Mesothelial cell of epicardium (in vitro differentiated cells): ENCODE results near the gene CLMP. TPM values are rescaled to one million over a fixed set of nuclear protein-coding genes. Genes with fewer than 3 reads are reported as not detected.

Experiments
- DNase-seq, 2 experiments: peaks; one replicate each; pipeline ENCODE4 v3.0.0; 2021; ENCODE audit warnings: low spot score in 2 of 2; ENCODE audit not compliant: unreplicated experiment in 2 of 2
- H3K27ac Mint-ChIP-seq: 2 replicates; pipeline ENCODE4 v1.8.0; 2021; ENCODE audit warnings: mixed read lengths
- H3K27me3 Mint-ChIP-seq: 2 replicates; pipeline ENCODE4 v1.8.0; 2021; ENCODE audit warnings: low read depth, mixed read lengths
- H3K36me3 Mint-ChIP-seq: 2 replicates; pipeline ENCODE4 v1.8.0; 2021; ENCODE audit warnings: mixed read lengths
- H3K4me1 Mint-ChIP-seq: 2 replicates; pipeline ENCODE4 v1.8.0; 2021; ENCODE audit warnings: mixed read lengths
- H3K4me3 Mint-ChIP-seq: 2 replicates; pipeline ENCODE4 v1.8.0; 2021; ENCODE audit warnings: mild to moderate bottlenecking, moderate library complexity, mixed read lengths
- H3K9me3 Mint-ChIP-seq: 2 replicates; pipeline ENCODE4 v1.8.0; 2021; ENCODE audit warnings: mixed read lengths
- total RNA-seq: library from RNA; stranded (reverse); gene quantifications from 3 replicates; pipeline ENCODE4 v1.2.1, GENCODE V29; 2021
- TF ChIP-seq, protein P1 (sequence below): fragments of 200-600 bp; sonication (generic); IDR thresholded peaks from one replicate; pipeline ENCODE4 v1.5.0; 2021; ENCODE audit warnings: antibody characterized with exemption; ENCODE audit not compliant: unreplicated experiment

Gene CLMP
- total RNA-seq, 1 donor from 2014 or later, result 18.0 TPM

GRCh38 chr11:123086305-123086704, 108.7 kb downstream of the CLMP start:
- Mint-ChIP-seq H3K36me3 (peaks cover 4% of the 10 kb centered on the region), H3K9me3 (peaks cover 7% of the 10 kb centered on the region), H3K27ac (no peak overlapping the region), H3K4me1 (peaks cover 14% of the 10 kb centered on the region), H3K27me3 (no peaks in the 10 kb centered on the region), H3K4me3 (no peak overlapping the region)
- TF ChIP-seq, protein P1, sequence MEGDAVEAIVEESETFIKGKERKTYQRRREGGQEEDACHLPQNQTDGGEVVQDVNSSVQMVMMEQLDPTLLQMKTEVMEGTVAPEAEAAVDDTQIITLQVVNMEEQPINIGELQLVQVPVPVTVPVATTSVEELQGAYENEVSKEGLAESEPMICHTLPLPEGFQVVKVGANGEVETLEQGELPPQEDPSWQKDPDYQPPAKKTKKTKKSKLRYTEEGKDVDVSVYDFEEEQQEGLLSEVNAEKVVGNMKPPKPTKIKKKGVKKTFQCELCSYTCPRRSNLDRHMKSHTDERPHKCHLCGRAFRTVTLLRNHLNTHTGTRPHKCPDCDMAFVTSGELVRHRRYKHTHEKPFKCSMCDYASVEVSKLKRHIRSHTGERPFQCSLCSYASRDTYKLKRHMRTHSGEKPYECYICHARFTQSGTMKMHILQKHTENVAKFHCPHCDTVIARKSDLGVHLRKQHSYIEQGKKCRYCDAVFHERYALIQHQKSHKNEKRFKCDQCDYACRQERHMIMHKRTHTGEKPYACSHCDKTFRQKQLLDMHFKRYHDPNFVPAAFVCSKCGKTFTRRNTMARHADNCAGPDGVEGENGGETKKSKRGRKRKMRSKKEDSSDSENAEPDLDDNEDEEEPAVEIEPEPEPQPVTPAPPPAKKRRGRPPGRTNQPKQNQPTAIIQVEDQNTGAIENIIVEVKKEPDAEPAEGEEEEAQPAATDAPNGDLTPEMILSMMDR, result no peak
- no peak for DNase-seq

GRCh38 chr11:123085497-123085896, 109.6 kb downstream of the CLMP start:
- H3K27ac Mint-ChIP-seq, result no peak overlapping the region
- no peaks in the 10 kb centered on the region for H3K27me3 Mint-ChIP-seq
- TF ChIP-seq, protein P1, result no peak
- H3K4me3 Mint-ChIP-seq, result no peak overlapping the region
- H3K4me1 Mint-ChIP-seq, result peaks cover 10% of the 10 kb centered on the region
- H3K9me3 Mint-ChIP-seq, result peaks cover 7% of the 10 kb centered on the region
- DNase-seq, result no peak
- peaks cover 4% of the 10 kb centered on the region for H3K36me3 Mint-ChIP-seq

DNA sequence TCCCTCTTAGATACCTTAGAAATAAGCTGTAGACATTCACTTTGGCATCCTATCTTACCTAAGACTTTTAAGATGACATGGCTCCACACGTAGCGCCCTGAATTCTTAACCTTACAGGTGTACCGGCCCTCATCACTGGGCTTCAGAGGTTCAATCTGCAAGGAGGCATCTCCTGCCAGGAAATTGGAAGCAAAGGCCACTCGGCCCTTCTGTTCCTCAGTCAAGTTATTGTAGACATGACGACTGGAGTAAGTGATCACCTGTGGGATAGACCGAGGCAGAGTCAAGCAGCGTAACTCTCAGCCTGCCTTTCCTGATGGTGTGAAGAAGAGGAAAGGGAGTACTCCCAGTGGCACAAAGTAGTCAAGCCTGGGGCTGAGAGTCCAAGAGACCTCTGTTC, 110.6 kb downstream of the CLMP start:
- TF ChIP-seq, protein P1, result no peak
- H3K36me3 Mint-ChIP-seq, result peaks cover 4% of the 10 kb centered on the region
- no peaks in the 10 kb centered on the region for H3K27me3 Mint-ChIP-seq
- H3K9me3 Mint-ChIP-seq, result peaks cover 7% of the 10 kb centered on the region
- no peak overlapping the region for H3K4me3 Mint-ChIP-seq
- DNase-seq, result no peak
- peaks cover 10% of the 10 kb centered on the region for H3K4me1 Mint-ChIP-seq
- H3K27ac Mint-ChIP-seq, result no peak overlapping the region

- no peak overlapping the region for H3K4me3 Mint-ChIP-seq
- TF ChIP-seq, protein P1, result no peak
- peaks cover 4% of the 10 kb centered on the region for H3K36me3 Mint-ChIP-seq
- H3K4me1 Mint-ChIP-seq, result peaks cover 10% of the 10 kb centered on the region
- peaks cover 7% of the 10 kb centered on the region for H3K9me3 Mint-ChIP-seq
- H3K27ac Mint-ChIP-seq, result peak overlapping the region; percentile 76
- no peaks in the 10 kb centered on the region for H3K27me3 Mint-ChIP-seq
- peak; percentile 31 to 58 for DNase-seq
These were observed 111.4 kb downstream of the CLMP start for GRCh38 chr11:123083623-123084029.

- no peak for DNase-seq
- Mint-ChIP-seq H3K9me3 (peaks cover 7% of the 10 kb centered on the region), H3K27me3 (no peaks in the 10 kb centered on the region), H3K27ac (no peak overlapping the region), H3K4me3 (no peak overlapping the region), H3K4me1 (peaks cover 10% of the 10 kb centered on the region), H3K36me3 (peaks cover 4% of the 10 kb centered on the region)
- TF ChIP-seq, protein P1, result no peak
These were observed 112.1 kb downstream of the CLMP start for GRCh38 chr11:123082977-123083376.

DNA sequence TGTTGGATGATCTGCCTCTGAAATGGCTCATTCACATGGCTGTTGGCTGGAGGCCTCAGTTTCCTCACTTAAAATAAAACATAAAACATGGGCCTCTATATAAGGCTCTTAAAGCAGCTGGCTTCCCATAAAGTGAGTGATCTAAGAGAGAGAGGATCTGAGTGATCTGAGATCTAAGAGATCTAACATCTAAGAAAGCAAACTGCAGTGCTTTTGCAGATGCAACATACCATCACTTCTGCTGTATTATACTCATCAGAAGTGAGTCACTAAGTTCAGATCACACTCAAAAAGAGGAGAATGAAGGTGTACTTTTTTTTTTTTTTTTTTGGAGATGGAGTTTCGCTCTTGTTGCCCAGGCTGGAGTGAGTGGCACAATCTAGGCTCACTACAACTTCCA, 115.0 kb downstream of the CLMP start:
- Mint-ChIP-seq H3K27ac (no peak overlapping the region), H3K4me3 (no peak overlapping the region), H3K36me3 (peaks cover 7% of the 10 kb centered on the region), H3K27me3 (no peaks in the 10 kb centered on the region), H3K9me3 (peaks cover 7% of the 10 kb centered on the region), H3K4me1 (peaks cover 13% of the 10 kb centered on the region)
- TF ChIP-seq, protein P1, result no peak
- no peak for DNase-seq
